ENCODE measurements around the gene APOLD1.

GRCh38 chr12:12774791-12775190 lies 10.7 kb upstream of the APOLD1 start:
- TF ChIP-seq CTCF (IDR thresholded peaks at IDR 0.05; ENCODE audit: insufficient read depth, low read length, poor library complexity, severe bottlenecking): no peak
- TF ChIP-seq EZH2phosphoT487 (conservative IDR thresholded peaks at IDR 0.05; ENCODE audit: low read length): no peak

Data from SU-DHL-6 (cell line).